ENCODE results near the gene SLC16A5.

DNA sequence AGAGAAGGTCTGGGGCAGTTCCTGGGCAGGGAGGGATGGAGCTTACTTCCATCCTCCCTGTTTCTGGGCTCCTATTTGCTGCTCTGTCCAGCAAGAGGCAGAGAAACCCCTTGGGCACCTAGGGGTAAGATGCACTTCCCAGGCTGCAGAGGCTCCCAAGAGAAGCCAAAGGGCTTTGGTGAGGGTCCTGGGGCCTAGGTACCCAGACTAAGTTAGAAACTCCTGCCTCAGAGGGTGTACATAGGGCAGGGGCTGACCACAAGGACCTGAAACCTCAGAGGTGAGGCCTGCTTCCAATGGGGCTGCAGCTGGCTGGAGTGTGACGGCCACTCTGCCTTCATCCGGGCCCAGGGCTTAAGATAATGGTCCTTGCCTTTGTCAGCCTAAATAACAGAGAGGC lies 20.4 kb downstream of the SLC16A5 start:
- no peak for TF ChIP-seq EZH2 (IDR thresholded peaks at IDR 0.05; ENCODE audit: borderline replicate concordance, low read depth, low read length, severe bottlenecking)
- TF ChIP-seq, protein P1, sequence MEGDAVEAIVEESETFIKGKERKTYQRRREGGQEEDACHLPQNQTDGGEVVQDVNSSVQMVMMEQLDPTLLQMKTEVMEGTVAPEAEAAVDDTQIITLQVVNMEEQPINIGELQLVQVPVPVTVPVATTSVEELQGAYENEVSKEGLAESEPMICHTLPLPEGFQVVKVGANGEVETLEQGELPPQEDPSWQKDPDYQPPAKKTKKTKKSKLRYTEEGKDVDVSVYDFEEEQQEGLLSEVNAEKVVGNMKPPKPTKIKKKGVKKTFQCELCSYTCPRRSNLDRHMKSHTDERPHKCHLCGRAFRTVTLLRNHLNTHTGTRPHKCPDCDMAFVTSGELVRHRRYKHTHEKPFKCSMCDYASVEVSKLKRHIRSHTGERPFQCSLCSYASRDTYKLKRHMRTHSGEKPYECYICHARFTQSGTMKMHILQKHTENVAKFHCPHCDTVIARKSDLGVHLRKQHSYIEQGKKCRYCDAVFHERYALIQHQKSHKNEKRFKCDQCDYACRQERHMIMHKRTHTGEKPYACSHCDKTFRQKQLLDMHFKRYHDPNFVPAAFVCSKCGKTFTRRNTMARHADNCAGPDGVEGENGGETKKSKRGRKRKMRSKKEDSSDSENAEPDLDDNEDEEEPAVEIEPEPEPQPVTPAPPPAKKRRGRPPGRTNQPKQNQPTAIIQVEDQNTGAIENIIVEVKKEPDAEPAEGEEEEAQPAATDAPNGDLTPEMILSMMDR (IDR thresholded peaks at IDR 0.05; ENCODE audit: borderline replicate concordance, extremely low read depth, low read length, poor library complexity, severe bottlenecking): no peak

All from DND-41 (cell line).